PC-3 (cell line): ENCODE results near the gene WNT8A. TPM values are rescaled to one million over a fixed set of nuclear protein-coding genes. Genes with fewer than 3 reads are reported as not detected.

ENCODE experiments used
- ATAC-seq: fragments of 200-7000 bp; cut with Tn5 transposase; 2 replicates; pipeline ENCODE4 v1.9.1; 2020; ENCODE audit warnings: mild to moderate bottlenecking, moderate library complexity
- BruUV-seq: library from RNA; stranded (reverse); fragments of 400-500 nt; replicated peaks from 2 replicates; lab custom pipeline; 2021; lab: Mats Ljungman, UMichigan
- CTCF ChIA-PET: fragments of 300-600 bp; sonication (Branson Sonifier 250); formaldehyde crosslinking; loops from one replicate; lab custom pipeline; 2022; ENCODE audit warnings: antibody characterized with exemption; lab: Charles Lee
- POLR2A ChIA-PET: fragments of 300-600 bp; sonication (Branson Sonifier 250); formaldehyde crosslinking; loops from one replicate; lab custom pipeline; 2022; ENCODE audit warnings: antibody characterized with exemption; ENCODE audit not compliant: unreplicated experiment; lab: Charles Lee
- DNase-seq: peaks from one replicate; pipeline ENCODE4 v3.0.0-alpha.2; 2015
- H2AFZ ChIP-seq: fragments of 300-600 bp; sonication (generic); 2 replicates; pipeline ENCODE4 v1.6.0; 2016; ENCODE audit warnings: antibody characterized with exemption, low read length
- H3F3A ChIP-seq: fragments of 300-600 bp; sonication (generic); one replicate; pipeline ENCODE4 v1.6.0; 2017; ENCODE audit warnings: antibody characterized with exemption, low read length, control low read depth, mild to moderate bottlenecking; ENCODE audit not compliant: unreplicated experiment
- H3K27ac ChIP-seq: fragments of 300-600 bp; sonication (generic); 2 replicates; pipeline ENCODE4 v1.5.1; 2016; ENCODE audit warnings: mild to moderate bottlenecking, low read length
- H3K27me3 ChIP-seq: fragments of 300-600 bp; sonication (generic); 2 replicates; pipeline ENCODE4 v1.6.1; 2016; ENCODE audit warnings: low read length, mixed read lengths
- H3K36me3 ChIP-seq: fragments of 300-600 bp; sonication (generic); 2 replicates; pipeline ENCODE4 v1.6.1; 2016; ENCODE audit warnings: low read depth, mixed run types, low read length, mixed read lengths
- H3K4me1 ChIP-seq: fragments of 300-600 bp; sonication (generic); 2 replicates; pipeline ENCODE4 v1.5.1; 2016; ENCODE audit warnings: low read length; ENCODE audit not compliant: insufficient read depth
- H3K4me2 ChIP-seq: fragments of 300-600 bp; sonication (generic); 2 replicates; pipeline ENCODE4 v1.6.0; 2016; ENCODE audit warnings: low read length
- H3K4me3 ChIP-seq: fragments of 300-600 bp; sonication (generic); 2 replicates; pipeline ENCODE4 v1.5.1; 2016; ENCODE audit warnings: mild to moderate bottlenecking, low read length, mixed read lengths
- H3K79me2 ChIP-seq: fragments of 300-600 bp; sonication (generic); 2 replicates; pipeline ENCODE4 v1.6.1; 2017; ENCODE audit warnings: low read length, mixed read lengths
- H3K9ac ChIP-seq: fragments of 300-600 bp; sonication (generic); 2 replicates; pipeline ENCODE4 v1.6.0; 2016; ENCODE audit warnings: mild to moderate bottlenecking, low read length
- H3K9me2 ChIP-seq: fragments of 300-600 bp; sonication (generic); replicated peaks from 2 replicates; pipeline ENCODE4 v1.6.1; 2016; ENCODE audit warnings: mixed run types, low read length, mixed read lengths
- H3K9me3 ChIP-seq: fragments of 300-600 bp; sonication (generic); 2 replicates; pipeline ENCODE4 v1.6.1; 2016; ENCODE audit warnings: low read length, mixed read lengths
- H4K20me1 ChIP-seq: fragments of 300-600 bp; sonication (generic); 2 replicates; pipeline ENCODE4 v1.6.1; 2016; ENCODE audit warnings: low read length, mixed read lengths
- EZH2 ChIP-seq: fragments of 300-600 bp; sonication (generic); IDR thresholded peaks from one replicate; pipeline ENCODE4 v1.6.1; 2017; ENCODE audit warnings: antibody characterized with exemption, mild to moderate bottlenecking, low read length; ENCODE audit not compliant: unreplicated experiment
- EZH2phosphoT487 ChIP-seq: fragments of 300-600 bp; sonication (generic); IDR thresholded peaks from 2 replicates; pipeline ENCODE4 v1.6.1; 2018; ENCODE audit warnings: mild to moderate bottlenecking, antibody characterized with exemption, low read length, borderline replicate concordance
- intact Hi-C: fragments of 100-400 bp; cut with micrococcal nuclease; formaldehyde crosslinking; loops from 2 replicates; pipeline ENCODE4 v1.9.0; 2023
- total RNA-seq: library from RNA; depleted of rRNA; stranded (reverse); fragments of >200 nt; gene quantifications from 2 replicates; pipeline ENCODE4 v1.2.3, GENCODE V29; 2014
- TF ChIP-seq, protein P1 (sequence below): fragments of 300-600 bp; sonication (generic); conservative IDR thresholded peaks from 2 replicates; pipeline ENCODE4 v1.5.1; 2017; ENCODE audit warnings: antibody characterized with exemption, low read depth, mild to moderate bottlenecking, low read length

WNT8A gene
- total RNA-seq, 1 experiment from 2014 or later = not detected

DNA sequence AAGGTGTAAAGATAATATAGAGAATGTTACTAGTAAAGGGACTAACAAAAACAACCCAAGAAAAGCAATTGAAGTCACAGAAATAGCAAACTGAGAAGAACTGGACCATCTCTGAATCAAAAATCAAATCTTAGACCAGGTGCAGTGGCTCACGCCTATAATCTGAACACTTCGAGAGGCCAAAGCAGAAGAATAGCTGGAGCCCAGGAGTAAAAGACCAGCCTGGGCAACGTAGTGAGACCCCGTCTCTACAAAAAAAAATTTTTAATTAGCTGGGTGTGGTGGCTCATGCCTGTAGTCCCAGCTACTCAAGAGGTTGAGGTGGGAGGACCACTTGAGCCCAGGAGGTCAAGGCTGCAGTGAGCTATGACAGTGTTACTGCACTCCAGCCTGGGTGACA lies 27.3 kb downstream of the WNT8A start:
- DNase-seq (no peak), ATAC-seq (no peak)
- no peak overlapping the region for H3K4me2 ChIP-seq
- no peaks in the 10 kb centered on the region for H3K36me3 ChIP-seq
- TF ChIP-seq EZH2phosphoT487 (no peak), EZH2 (no peak)
- TF ChIP-seq, protein P1, sequence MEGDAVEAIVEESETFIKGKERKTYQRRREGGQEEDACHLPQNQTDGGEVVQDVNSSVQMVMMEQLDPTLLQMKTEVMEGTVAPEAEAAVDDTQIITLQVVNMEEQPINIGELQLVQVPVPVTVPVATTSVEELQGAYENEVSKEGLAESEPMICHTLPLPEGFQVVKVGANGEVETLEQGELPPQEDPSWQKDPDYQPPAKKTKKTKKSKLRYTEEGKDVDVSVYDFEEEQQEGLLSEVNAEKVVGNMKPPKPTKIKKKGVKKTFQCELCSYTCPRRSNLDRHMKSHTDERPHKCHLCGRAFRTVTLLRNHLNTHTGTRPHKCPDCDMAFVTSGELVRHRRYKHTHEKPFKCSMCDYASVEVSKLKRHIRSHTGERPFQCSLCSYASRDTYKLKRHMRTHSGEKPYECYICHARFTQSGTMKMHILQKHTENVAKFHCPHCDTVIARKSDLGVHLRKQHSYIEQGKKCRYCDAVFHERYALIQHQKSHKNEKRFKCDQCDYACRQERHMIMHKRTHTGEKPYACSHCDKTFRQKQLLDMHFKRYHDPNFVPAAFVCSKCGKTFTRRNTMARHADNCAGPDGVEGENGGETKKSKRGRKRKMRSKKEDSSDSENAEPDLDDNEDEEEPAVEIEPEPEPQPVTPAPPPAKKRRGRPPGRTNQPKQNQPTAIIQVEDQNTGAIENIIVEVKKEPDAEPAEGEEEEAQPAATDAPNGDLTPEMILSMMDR = no peak
- H3K9ac ChIP-seq = no peak overlapping the region
- no peak overlapping the region for H2AFZ ChIP-seq
- no peaks in the 10 kb centered on the region for H3K9me3 ChIP-seq
- peaks cover 16% of the 10 kb centered on the region; the same call in 1 of the 2 replicates for H3K4me1 ChIP-seq
- no peak overlapping the region for H3K4me3 ChIP-seq
- H3K79me2 ChIP-seq = no peaks in the 10 kb centered on the region
- POLR2A ChIA-PET = no interaction called here
- no peak overlapping the region for H3K27ac ChIP-seq
- H3K27me3 ChIP-seq = no peaks in the 10 kb centered on the region
- CTCF ChIA-PET = no interaction called here
- no TSS peak for BruUV-seq
- no peaks in the 10 kb centered on the region for H4K20me1 ChIP-seq
- H3K9me2 ChIP-seq = no peaks in the 10 kb centered on the region
- no peaks in the 10 kb centered on the region for H3F3A ChIP-seq
- intact Hi-C loops = no loop called here

DNA sequence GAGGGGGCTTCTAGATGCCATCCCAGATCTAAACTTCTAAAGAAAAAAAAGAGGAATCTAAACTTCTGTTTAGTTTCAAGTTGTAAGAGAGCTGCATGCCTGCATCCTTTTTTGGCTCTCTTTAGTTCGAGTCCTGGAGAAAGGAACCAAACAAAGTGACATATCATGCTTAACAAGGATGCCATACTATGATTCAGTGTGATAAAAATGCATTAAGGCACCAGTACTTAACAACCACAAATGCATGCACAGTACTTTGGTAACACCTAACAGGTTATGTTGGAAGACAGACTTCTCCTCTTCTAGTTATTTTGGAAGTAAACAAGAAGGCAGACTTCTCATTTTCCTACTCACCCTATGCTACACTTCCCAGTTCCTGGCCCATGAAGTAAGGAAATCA lies 28.1 kb downstream of the WNT8A start:
- Histone ChIP-seq H3K27me3 (no peaks in the 10 kb centered on the region), H3K9ac (no peak overlapping the region), H3K79me2 (no peaks in the 10 kb centered on the region), H3K4me3 (no peak overlapping the region), H2AFZ (no peak overlapping the region), H3K4me2 (peak overlapping the region; percentile 48; the same call in 1 of the 2 replicates), H4K20me1 (no peaks in the 10 kb centered on the region), H3K36me3 (no peaks in the 10 kb centered on the region), H3K9me3 (no peaks in the 10 kb centered on the region), H3K4me1 (peaks cover 16% of the 10 kb centered on the region; the same call in 1 of the 2 replicates), H3F3A (no peaks in the 10 kb centered on the region), H3K9me2 (no peaks in the 10 kb centered on the region), H3K27ac (no peak overlapping the region)
- no TSS peak for BruUV-seq
- ChIA-PET POLR2A (no interaction called here), CTCF (no interaction called here)
- no peak for TF ChIP-seq EZH2phosphoT487
- TF ChIP-seq, protein P1 = no peak
- TF ChIP-seq EZH2 = no peak
- intact Hi-C loops = loop anchor here (2.0 kb wide), 1 partner anchor 17 kb away; no protein-coding TSS in a partner anchor
- peak; percentile 79 for ATAC-seq
- DNase-seq = peak; percentile 55

DNA sequence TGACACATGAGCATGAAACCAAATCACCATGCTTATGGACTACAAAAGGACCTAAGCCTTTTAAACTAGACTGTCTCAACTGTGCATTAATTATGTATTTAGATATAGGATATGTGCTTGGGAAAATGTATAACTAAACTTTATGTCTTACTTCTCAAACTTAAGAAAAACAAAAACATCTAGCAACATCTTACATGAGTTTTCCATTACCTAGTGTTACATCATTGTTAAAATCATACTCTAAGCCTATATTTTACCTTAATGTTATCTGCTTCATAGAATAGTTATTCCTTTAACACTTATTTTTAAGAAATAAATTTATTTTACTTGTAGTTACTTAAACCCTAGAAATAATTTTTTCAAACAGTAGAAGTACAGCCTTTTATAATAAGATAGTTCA lies 31.4 kb downstream of the WNT8A start:
- Histone ChIP-seq H3K4me3 (no peak overlapping the region), H3K36me3 (no peaks in the 10 kb centered on the region), H3K9me2 (no peaks in the 10 kb centered on the region), H3K4me1 (peaks cover 7% of the 10 kb centered on the region; the same call in 1 of the 2 replicates), H3K27me3 (no peaks in the 10 kb centered on the region), H2AFZ (no peak overlapping the region), H3K27ac (no peak overlapping the region), H4K20me1 (no peaks in the 10 kb centered on the region), H3K4me2 (no peak overlapping the region), H3F3A (no peaks in the 10 kb centered on the region), H3K9ac (no peak overlapping the region), H3K9me3 (no peaks in the 10 kb centered on the region), H3K79me2 (no peaks in the 10 kb centered on the region)
- ATAC-seq = no peak
- ChIA-PET POLR2A (no interaction called here), CTCF (no interaction called here)
- intact Hi-C loops = no loop called here
- DNase-seq = no peak
- no TSS peak for BruUV-seq
- TF ChIP-seq, protein P1 = no peak
- no peak for TF ChIP-seq EZH2
- TF ChIP-seq EZH2phosphoT487 = no peak
